Hepatocyte (in vitro differentiated cells): ENCODE data around the gene RTN4RL1. TPM values are rescaled to one million over a fixed set of nuclear protein-coding genes. Genes with fewer than 3 reads are reported as not detected.

Experiments
- DNase-seq: peaks from one replicate; pipeline ENCODE4 v3.0.0-alpha.2; 2016; ENCODE audit warnings: low spot score
- H2AFZ ChIP-seq: fragments of 200-600 bp; sonication (generic); 2 replicates; pipeline ENCODE4 v1.6.0; 2016; ENCODE audit warnings: antibody characterized with exemption, mild to moderate bottlenecking
- H3K27ac ChIP-seq: fragments of 200-600 bp; sonication (generic); 2 replicates; pipeline ENCODE4 v1.5.1; 2016; ENCODE audit warnings: mild to moderate bottlenecking
- H3K27me3 ChIP-seq: fragments of 200-600 bp; sonication (generic); 2 replicates; pipeline ENCODE4 v1.6.1; 2016
- H3K36me3 ChIP-seq: fragments of 200-600 bp; sonication (generic); replicated peaks from 2 replicates; pipeline ENCODE4 v1.5.1; 2016; ENCODE audit warnings: low read depth; ENCODE audit not compliant: insufficient read depth
- H3K4me1 ChIP-seq: fragments of 200-600 bp; sonication (generic); 2 replicates; pipeline ENCODE4 v1.5.1; 2016; ENCODE audit warnings: mild to moderate bottlenecking, moderate library complexity; ENCODE audit not compliant: insufficient read depth
- H3K4me2 ChIP-seq: fragments of 200-600 bp; sonication (generic); 2 replicates; pipeline ENCODE4 v1.6.0; 2016
- H3K4me3 ChIP-seq: fragments of 200-600 bp; sonication (generic); 2 replicates; pipeline ENCODE4 v1.5.1; 2016; ENCODE audit warnings: mild to moderate bottlenecking
- H3K79me2 ChIP-seq: fragments of 200-600 bp; sonication (generic); 2 replicates; pipeline ENCODE4 v1.6.0; 2017; ENCODE audit warnings: mild to moderate bottlenecking
- H3K9me2 ChIP-seq: fragments of 200-600 bp; sonication (generic); replicated peaks from 2 replicates; pipeline ENCODE4 v1.6.0; 2017; ENCODE audit warnings: mild to moderate bottlenecking; ENCODE audit not compliant: insufficient read depth
- H3K9me3 ChIP-seq: fragments of 200-600 bp; sonication (generic); 2 replicates; pipeline ENCODE4 v1.5.1; 2016; ENCODE audit warnings: low read depth, mild to moderate bottlenecking
- H4K20me1 ChIP-seq: fragments of 200-600 bp; sonication (generic); 2 replicates; pipeline ENCODE4 v1.6.0; 2016; ENCODE audit warnings: mild to moderate bottlenecking; ENCODE audit not compliant: insufficient read depth, poor library complexity, severe bottlenecking
- CTCF ChIP-seq: fragments of 200-600 bp; sonication (generic); IDR thresholded peaks from 2 replicates; pipeline ENCODE4 v1.5.1; 2016; ENCODE audit warnings: antibody characterized with exemption, mild to moderate bottlenecking; ENCODE audit not compliant: poor library complexity
- EZH2 ChIP-seq: fragments of 200-600 bp; sonication (generic); IDR thresholded peaks from 2 replicates; pipeline ENCODE4 v1.6.1; 2016; ENCODE audit warnings: antibody characterized with exemption, mild to moderate bottlenecking, borderline replicate concordance
- EZH2phosphoT487 ChIP-seq: fragments of 200-600 bp; sonication (generic); IDR thresholded peaks from one replicate; pipeline ENCODE4 v1.6.1; 2018; ENCODE audit warnings: antibody characterized with exemption, mild to moderate bottlenecking, low read depth, moderate library complexity; ENCODE audit not compliant: unreplicated experiment, severe bottlenecking
- WGBS: methylation state at CpG from one replicate; pipeline ENCODE4 v1.1.6; 2016; ENCODE audit warnings: low lambda C conversion rate; ENCODE audit errors: missing lambda C conversion rate; 5-methylcytosine and 5-hydroxymethylcytosine counted together
- polyA plus RNA-seq: library from polyadenylated mRNA; unstranded; fragments of >200 nt; fragmentation: Nextera tagmentation; extraction: Ambion mirVana; gene quantifications from 2 replicates; pipeline ENCODE4 v1.2.1, GENCODE V29; 2016
- total RNA-seq: library from RNA; depleted of rRNA; stranded (reverse); fragments of >200 nt; gene quantifications from 2 replicates; pipeline ENCODE4 v1.2.3, GENCODE V29; 2014

RTN4RL1 gene
- total and polyA plus RNA-seq, 2 experiments from 2014 or later: 0.53 to 1.4 TPM

- no peaks in the 10 kb centered on the region for H4K20me1 ChIP-seq
- H3K27ac ChIP-seq: no peak overlapping the region
- H3K4me3 ChIP-seq: no peak overlapping the region
- no peak for DNase-seq
- H3K27me3 ChIP-seq: no peaks in the 10 kb centered on the region
- H3K4me1 ChIP-seq: peaks cover 3% of the 10 kb centered on the region
- no peak overlapping the region for H3K4me2 ChIP-seq
- H3K9me2 ChIP-seq: no peaks in the 10 kb centered on the region
- WGBS: 55% methylated on average over 13 of the region's 13 CpGs
- H3K9me3 ChIP-seq: no peaks in the 10 kb centered on the region
- H3K79me2 ChIP-seq: no peaks in the 10 kb centered on the region
- no peak for TF ChIP-seq EZH2phosphoT487
- no peak for TF ChIP-seq EZH2
- TF ChIP-seq CTCF: no peak
- no peak overlapping the region for H2AFZ ChIP-seq
- H3K36me3 ChIP-seq: no peaks in the 10 kb centered on the region
Measured at GRCh38 chr17:1956134-1956533, 69.0 kb downstream of the RTN4RL1 start.

- no peak overlapping the region for H3K4me3 ChIP-seq
- H3K4me2 ChIP-seq: no peak overlapping the region
- H3K27me3 ChIP-seq: no peaks in the 10 kb centered on the region
- DNase-seq: no peak
- H4K20me1 ChIP-seq: no peaks in the 10 kb centered on the region
- no peak overlapping the region for H2AFZ ChIP-seq
- no peaks in the 10 kb centered on the region for H3K4me1 ChIP-seq
- no peaks in the 10 kb centered on the region for H3K9me3 ChIP-seq
- no peaks in the 10 kb centered on the region for H3K9me2 ChIP-seq
- H3K79me2 ChIP-seq: no peaks in the 10 kb centered on the region
- WGBS: 84% methylated on average over 5 of the region's 5 CpGs
- TF ChIP-seq EZH2 (no peak), EZH2phosphoT487 (no peak), CTCF (no peak)
- H3K36me3 ChIP-seq: no peaks in the 10 kb centered on the region
- H3K27ac ChIP-seq: no peak overlapping the region
Measured at GRCh38 chr17:1953831-1954230, 71.3 kb downstream of the RTN4RL1 start.

GRCh38 chr17:1951920-1952319 lies 73.2 kb downstream of the RTN4RL1 start:
- H3K27ac ChIP-seq: no peak overlapping the region
- no peaks in the 10 kb centered on the region for H3K79me2 ChIP-seq
- no peak overlapping the region for H3K4me3 ChIP-seq
- no peaks in the 10 kb centered on the region for H3K9me2 ChIP-seq
- no peak overlapping the region for H2AFZ ChIP-seq
- H3K4me2 ChIP-seq: no peak overlapping the region
- DNase-seq: no peak
- TF ChIP-seq CTCF (no peak), EZH2phosphoT487 (no peak), EZH2 (no peak)
- H3K27me3 ChIP-seq: no peaks in the 10 kb centered on the region
- H3K4me1 ChIP-seq: peaks cover 11% of the 10 kb centered on the region
- WGBS: 74% methylated on average over 12 of the region's 12 CpGs
- no peaks in the 10 kb centered on the region for H3K36me3 ChIP-seq
- H3K9me3 ChIP-seq: no peaks in the 10 kb centered on the region
- no peaks in the 10 kb centered on the region for H4K20me1 ChIP-seq

- TF ChIP-seq EZH2: no peak
- TF ChIP-seq CTCF: no peak
- no peak for TF ChIP-seq EZH2phosphoT487
- no peak for DNase-seq
- H3K4me2 ChIP-seq: no peak overlapping the region
- no peak overlapping the region for H3K27ac ChIP-seq
- H3K9me3 ChIP-seq: no peaks in the 10 kb centered on the region
- no peak overlapping the region for H2AFZ ChIP-seq
- H3K4me3 ChIP-seq: no peak overlapping the region
- H3K79me2 ChIP-seq: no peaks in the 10 kb centered on the region
- no peaks in the 10 kb centered on the region for H3K36me3 ChIP-seq
- H3K27me3 ChIP-seq: no peaks in the 10 kb centered on the region
- H3K4me1 ChIP-seq: peaks cover 11% of the 10 kb centered on the region
- H3K9me2 ChIP-seq: no peaks in the 10 kb centered on the region
- 96% methylated on average over 5 of the region's 5 CpGs for WGBS
- no peaks in the 10 kb centered on the region for H4K20me1 ChIP-seq
Measured at GRCh38 chr17:1949754-1950153, 75.4 kb downstream of the RTN4RL1 start.
